Tibial artery (tissue), 4 donors: Measurements from ENCODE around the gene LAT.

Experiments
- DNase-seq, 2 donors: peaks; one replicate each; pipeline ENCODE4 v3.0.0-alpha.2; 2019
- H3K27ac ChIP-seq, 2 donors: fragments of 200-600 bp; sonication (generic) in 1 of 2; 1 replicate in 1 of 2; 2 replicates in 1 of 2; pipeline ENCODE4 v1.5.1; 2018 to 2019; ENCODE audit warnings: mild to moderate bottlenecking in 1 of 2
- H3K27me3 ChIP-seq, 2 donors: fragments of 200-600 bp; sonication (generic) in 1 of 2; one replicate each; pipeline versions ENCODE4 v1.5.1 to v1.6.0; 2016 to 2019
- H3K36me3 ChIP-seq, 3 donors: fragments of 200-600 bp; sonication (generic) in 2 of 3; one replicate each; pipeline ENCODE4 v1.5.1; 2016 to 2019; ENCODE audit warnings: mild to moderate bottlenecking in 2 of 3
- H3K4me1 ChIP-seq, 4 donors: fragments of 200-600 bp; sonication (generic) in 2 of 4; 1 replicate in 3 of 4; 2 replicates in 1 of 4; pipeline ENCODE4 v1.5.1; 2016 to 2019
- H3K4me3 ChIP-seq, 2 donors: fragments of 200-600 bp; sonication (generic) in 1 of 2; 1 replicate in 1 of 2; 2 replicates in 1 of 2; pipeline ENCODE4 v1.5.1; 2018 to 2019; ENCODE audit warnings: mild to moderate bottlenecking in 2 of 2
- H3K9me3 ChIP-seq, 3 donors: fragments of 200-600 bp; sonication (generic) in 1 of 3; one replicate each; pipeline ENCODE4 v1.5.1; 2016 to 2019
- CTCF ChIP-seq, 2 experiments: fragments of 200-600 bp in 1 of 2; fragments of 450-650 bp in 1 of 2; IDR thresholded peaks; one replicate each; pipeline ENCODE4 v1.5.1; 2017 to 2019; ENCODE audit warnings: antibody characterized with exemption in 2 of 2, mild to moderate bottlenecking in 1 of 2, moderate library complexity in 1 of 2
- intact Hi-C: fragments of 100-400 bp; cut with DNase I; formaldehyde crosslinking; loops from one replicate; pipeline ENCODE4 v1.15.0; 2023; ENCODE audit warnings: low total_unique reads

LAT gene

GRCh38 chr16:29011851-29012250, 27.0 kb downstream of the LAT start:
- Histone ChIP-seq H3K4me3 (no peak overlapping the region), H3K27me3 (peaks cover 0 to 9% of the 10 kb centered on the region in 2 donors), H3K4me1 (no peaks in the 10 kb centered on the region), H3K27ac (no peak overlapping the region), H3K36me3 (no peaks in the 10 kb centered on the region), H3K9me3 (no peaks in the 10 kb centered on the region)
- intact Hi-C loops: no loop called here
- TF ChIP-seq CTCF (IDR thresholded peaks at IDR 0.05): no peak
- no peak for DNase-seq

DNA sequence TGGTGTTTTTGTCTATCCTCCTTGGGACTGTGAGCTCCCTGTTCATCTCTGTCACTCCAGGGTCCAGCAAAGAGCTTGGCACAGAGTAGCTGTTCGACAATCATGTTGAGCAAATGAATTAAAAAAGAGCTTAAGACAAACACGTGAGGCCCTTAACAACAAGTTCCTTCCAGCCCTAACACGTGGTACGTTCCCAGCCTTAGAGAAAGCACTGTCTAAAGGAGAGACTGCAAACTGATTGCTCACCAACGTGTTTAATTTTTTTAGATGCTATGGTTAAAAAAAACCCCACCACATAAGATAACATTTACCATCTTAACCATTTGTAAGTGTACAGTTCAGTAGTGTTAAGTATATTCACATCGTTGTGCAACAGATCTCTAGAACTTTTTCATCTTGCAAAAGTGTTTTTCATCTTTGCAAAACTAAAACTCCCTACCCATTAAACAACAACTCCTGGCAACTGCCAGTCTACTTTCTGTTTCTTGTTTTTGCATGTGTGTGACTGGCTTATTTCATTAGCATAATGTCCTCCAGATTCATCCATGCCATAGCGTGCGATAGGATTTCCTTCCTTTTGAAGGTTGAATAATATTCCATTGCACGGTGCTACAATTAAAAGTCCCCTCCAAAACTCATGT, 28.2 kb downstream of the LAT start:
- intact Hi-C loops: no loop called here
- Histone ChIP-seq H3K9me3 (no peaks in the 10 kb centered on the region), H3K27me3 (peaks cover 0 to 9% of the 10 kb centered on the region in 2 donors), H3K27ac (no peak overlapping the region), H3K4me1 (no peaks in the 10 kb centered on the region), H3K36me3 (no peaks in the 10 kb centered on the region), H3K4me3 (no peak overlapping the region)
- DNase-seq: no peak
- TF ChIP-seq CTCF (IDR thresholded peaks at IDR 0.05): no peak

DNA sequence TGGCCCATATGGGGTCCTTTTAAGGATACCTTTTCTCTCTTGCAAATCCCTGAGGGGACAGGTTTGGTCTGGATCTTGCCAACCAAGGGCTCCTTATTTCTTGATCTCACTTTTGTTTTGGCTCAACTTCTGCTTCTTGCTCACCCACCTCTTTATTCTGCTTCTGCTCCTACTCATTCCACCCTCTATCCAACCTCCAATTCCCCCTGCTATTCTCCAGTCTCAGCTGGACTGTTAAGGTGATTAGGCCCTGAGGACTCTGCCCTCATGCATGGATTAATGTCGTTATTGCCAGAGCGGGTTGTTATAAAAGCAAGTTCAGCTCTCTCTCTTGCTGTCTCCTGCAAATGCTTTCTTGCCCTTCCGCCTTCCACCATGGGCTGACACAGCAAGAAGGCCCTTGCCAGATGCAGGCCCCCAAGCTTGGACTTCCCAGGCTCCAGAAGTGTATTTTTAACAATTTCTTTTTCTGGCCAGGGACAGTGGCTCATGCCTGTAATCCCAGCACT, 29.8 kb downstream of the LAT start:
- Histone ChIP-seq H3K27ac (no peak overlapping the region), H3K4me1 (no peaks in the 10 kb centered on the region), H3K9me3 (no peaks in the 10 kb centered on the region), H3K27me3 (peaks cover 0 to under 1% of the 10 kb centered on the region in 2 donors), H3K36me3 (no peaks in the 10 kb centered on the region), H3K4me3 (no peak overlapping the region)
- intact Hi-C loops: no loop called here
- no peak for TF ChIP-seq CTCF (IDR thresholded peaks at IDR 0.05)
- DNase-seq: no peak

DNA sequence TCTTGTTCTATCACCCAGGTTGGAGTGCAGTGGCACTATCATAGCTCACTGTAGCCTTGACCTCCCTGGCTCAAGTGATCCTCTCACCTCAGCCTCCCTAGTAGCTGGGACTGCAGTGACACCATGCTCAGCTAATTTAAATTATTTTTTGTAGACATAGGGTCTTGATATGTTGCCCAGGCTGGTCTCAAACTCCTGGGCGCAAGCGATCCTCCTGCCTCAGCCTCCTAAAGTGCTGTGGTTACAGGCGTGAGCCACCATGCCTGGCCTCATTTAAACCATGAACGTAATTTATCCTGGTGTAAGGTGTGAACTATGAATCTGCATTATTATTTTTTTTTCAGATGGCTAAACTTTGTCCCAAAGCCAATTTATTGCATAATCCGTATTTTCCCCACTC, 37.3 kb downstream of the LAT start:
- Histone ChIP-seq H3K9me3 (no peaks in the 10 kb centered on the region), H3K27ac (no peak overlapping the region), H3K36me3 (no peaks in the 10 kb centered on the region), H3K4me3 (no peak overlapping the region), H3K4me1 (no peaks in the 10 kb centered on the region), H3K27me3 (peaks cover 0 to 24% of the 10 kb centered on the region in 2 donors)
- no peak for DNase-seq
- TF ChIP-seq CTCF (IDR thresholded peaks at IDR 0.05): no peak
- intact Hi-C loops: no loop called here

DNA sequence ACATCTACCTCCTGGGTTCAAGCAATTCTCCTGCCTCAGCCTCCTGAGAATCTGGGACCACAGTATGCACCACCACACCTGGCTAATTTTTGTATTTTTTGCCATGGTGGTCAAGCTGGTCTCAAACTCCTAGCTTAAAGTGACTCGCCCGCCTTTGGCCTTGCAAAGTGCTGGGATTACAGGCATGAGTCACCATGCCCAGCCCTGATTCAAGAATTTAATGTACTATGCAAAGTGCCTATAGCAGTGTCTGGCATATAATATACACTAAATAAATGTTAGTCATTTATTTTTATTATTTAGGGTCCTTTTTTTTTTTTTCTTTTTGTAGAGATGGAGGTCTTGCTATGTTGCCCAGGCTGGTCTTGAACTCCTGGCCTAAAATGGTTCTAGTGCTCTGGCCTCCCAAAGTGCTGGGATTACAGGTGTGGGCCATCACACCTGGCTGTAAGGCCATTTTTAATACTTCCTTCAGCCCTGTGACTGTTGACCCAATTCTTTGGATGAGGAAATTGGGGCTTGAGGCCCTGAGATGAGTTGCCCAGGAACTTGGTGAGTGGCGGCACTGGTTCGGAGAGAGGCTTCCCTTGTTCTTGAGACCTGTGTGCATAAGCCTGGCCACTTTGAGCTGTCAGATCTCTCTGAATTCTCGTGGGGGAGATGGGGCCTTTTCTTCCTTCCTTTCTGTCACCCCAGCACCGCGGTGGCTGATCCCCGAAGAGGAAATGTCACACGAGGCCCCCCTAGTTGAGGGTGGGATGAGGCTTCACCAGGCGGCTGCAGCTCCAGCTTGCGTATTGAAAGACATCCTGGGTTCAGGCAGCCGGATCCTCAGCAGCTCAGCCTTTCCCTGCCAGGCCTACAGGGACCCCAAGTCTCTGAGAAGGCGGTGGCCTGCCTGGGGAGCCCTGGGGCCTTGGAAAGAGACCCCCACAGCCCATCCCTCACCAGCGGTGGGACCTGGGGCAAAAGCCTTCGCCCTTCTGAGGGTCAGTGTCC, 38.7 kb downstream of the LAT start:
- intact Hi-C loops: no loop called here
- peaks cover 0 to 33% of the 10 kb centered on the region in 2 donors for H3K27me3 ChIP-seq

More for the DNA sequence above, 38.7 kb downstream of the LAT start:
- no peaks in the 10 kb centered on the region for H3K9me3 ChIP-seq
- no peak for DNase-seq
- H3K27ac ChIP-seq: no peak overlapping the region
- no peaks in the 10 kb centered on the region for H3K4me1 ChIP-seq
- H3K4me3 ChIP-seq: no peak overlapping the region
- H3K36me3 ChIP-seq: no peaks in the 10 kb centered on the region
- TF ChIP-seq CTCF (IDR thresholded peaks at IDR 0.05): no peak
